Activated naive CD8-positive, alpha-beta T cell treated with anti-CD3 and anti-CD28 coated beads, Interleukin-2, amount 50 U/mL, for 16 hours (primary cell): Measurements from ENCODE around the gene BLVRB.
"Not testable (repeated sequence)": the region's sequence is repeated elsewhere in the genome, so short reads cannot be mapped to it uniquely, and the experiment has no call there.

Experiments
- DNase-seq: peaks from one replicate; pipeline ENCODE4 v3.0.0-alpha.2; 2020; ENCODE audit warnings: low read depth, low spot score

BLVRB gene

GRCh38 chr19:40450664-40451063 is 14.9 kb downstream of the BLVRB start:
- no peak for DNase-seq

- DNase-seq, result no peak
Measured at GRCh38 chr19:40449506-40449905, 16.0 kb downstream of the BLVRB start.

- no peak for DNase-seq
Measured at GRCh38 chr19:40446263-40446784, 19.2 kb downstream of the BLVRB start.

- no peak for DNase-seq
Measured at GRCh38 chr19:40445780-40446262, 19.7 kb downstream of the BLVRB start.

GRCh38 chr19:40444825-40445312 is 20.7 kb downstream of the BLVRB start:
- no peak for DNase-seq

- peak; percentile 96 for DNase-seq
Measured at GRCh38 chr19:40444000-40444824, 21.3 kb downstream of the BLVRB start, which contains the start of gene SERTAD3. SERTAD3 (minus strand) TSS chr19:40444335; CDS start chr19:40442080, 2,255 bp downstream.

GRCh38 chr19:40443131-40443999 is 22.2 kb downstream of the BLVRB start:
- DNase-seq, result peak; percentile 99

GRCh38 chr19:40442328-40443130 is 23.0 kb downstream of the BLVRB start:
- no peak for DNase-seq

GRCh38 chr19:40441719-40442253 is 23.8 kb downstream of the BLVRB start:
- DNase-seq, result no peak

GRCh38 chr19:40438284-40438683 is 27.3 kb downstream of the BLVRB start:
- no peak for DNase-seq

GRCh38 chr19:40433391-40434216 is 31.9 kb downstream of the BLVRB start:
- DNase-seq, result no peak

GRCh38 chr19:40432760-40433159 is 32.8 kb downstream of the BLVRB start:
- not testable (repeated sequence) for DNase-seq

- no peak for DNase-seq
Measured at GRCh38 chr19:40431698-40432097, 33.8 kb downstream of the BLVRB start.

GRCh38 chr19:40430242-40430641 is 35.3 kb downstream of the BLVRB start:
- not testable (repeated sequence) for DNase-seq

- DNase-seq, result not testable (repeated sequence)
Measured at GRCh38 chr19:40428197-40428596, 37.3 kb downstream of the BLVRB start.

GRCh38 chr19:40425450-40426287 is 39.9 kb downstream of the BLVRB start, which contains the start of gene SERTAD1:
SERTAD1 (minus strand) TSS chr19:40425992; CDS start chr19:40423546, 2,446 bp downstream.
- peak; percentile 100 for DNase-seq

GRCh38 chr19:40424637-40425449 is 40.7 kb downstream of the BLVRB start:
- DNase-seq, result no peak

- no peak for DNase-seq
Measured at GRCh38 chr19:40423938-40424337, 41.6 kb downstream of the BLVRB start.
